ENCODE data around the gene CLTB.

CLTB gene

GRCh38 chr5:176454724-176455394 is 38.5 kb upstream of the CLTB start:
- no peak overlapping the region for H3K9ac ChIP-seq
- no peak for TF ChIP-seq CTCF (IDR thresholded peaks at IDR 0.05)
- H2AFZ ChIP-seq = no peak overlapping the region
- H3K27ac ChIP-seq = no peak overlapping the region
- peaks cover 59% of the 10 kb centered on the region for H3K79me2 ChIP-seq
- H3K4me3 ChIP-seq (ENCODE audit: low read depth, low read length) = no peak overlapping the region
- H3K4me1 ChIP-seq = no peaks in the 10 kb centered on the region
- no peaks in the 10 kb centered on the region for H3K9me3 ChIP-seq (ENCODE audit: control insufficient read depth, low read length)
- no peaks in the 10 kb centered on the region for H3K27me3 ChIP-seq (ENCODE audit: control insufficient read depth, insufficient read depth, low read length)
- H3K36me3 ChIP-seq (ENCODE audit: control insufficient read depth, insufficient read depth, low read length) = no peaks in the 10 kb centered on the region
- H3K4me2 ChIP-seq (ENCODE audit: low read length) = no peak overlapping the region

- H3K4me2 ChIP-seq (ENCODE audit: low read length) = no peak overlapping the region
- H3K4me3 ChIP-seq (ENCODE audit: low read depth, low read length) = no peak overlapping the region
- H2AFZ ChIP-seq = no peak overlapping the region
- no peaks in the 10 kb centered on the region for H3K27me3 ChIP-seq (ENCODE audit: control insufficient read depth, insufficient read depth, low read length)
- H3K9me3 ChIP-seq (ENCODE audit: control insufficient read depth, low read length) = no peaks in the 10 kb centered on the region
- H3K79me2 ChIP-seq = peaks cover 35% of the 10 kb centered on the region
- no peak for TF ChIP-seq CTCF (IDR thresholded peaks at IDR 0.05)
- H3K4me1 ChIP-seq = peaks cover 7% of the 10 kb centered on the region
- no peak overlapping the region for H3K9ac ChIP-seq
- H3K27ac ChIP-seq = no peak overlapping the region
- no peaks in the 10 kb centered on the region for H3K36me3 ChIP-seq (ENCODE audit: control insufficient read depth, insufficient read depth, low read length)
These were observed 33.7 kb upstream of the CLTB start for GRCh38 chr5:176450077-176450476.

- Histone ChIP-seq H3K4me1 (peaks cover 7% of the 10 kb centered on the region), H3K79me2 (peaks cover 30% of the 10 kb centered on the region), H3K9me3 (ENCODE audit: control insufficient read depth, low read length) (no peaks in the 10 kb centered on the region), H2AFZ (peak within 1 kb of the TSS; percentile 89), H3K9ac (peak within 1 kb of the TSS; percentile 82), H3K4me3 (ENCODE audit: low read depth, low read length) (peak within 1 kb of the TSS; percentile 79), H3K27ac (peak within 1 kb of the TSS; percentile 92), H3K36me3 (ENCODE audit: control insufficient read depth, insufficient read depth, low read length) (no peaks in the 10 kb centered on the region), H3K4me2 (ENCODE audit: low read length) (peak within 1 kb of the TSS; percentile 97), H3K27me3 (ENCODE audit: control insufficient read depth, insufficient read depth, low read length) (no peaks in the 10 kb centered on the region)
- peak; percentile 100 for TF ChIP-seq CTCF (IDR thresholded peaks at IDR 0.05)
These were observed 31.8 kb upstream of the CLTB start, which contains the start of gene FAF2 for GRCh38 chr5:176447978-176448608. FAF2 (plus strand) TSS chr5:176448385; CDS start chr5:176448408, 23 bp downstream.

GRCh38 chr5:176447591-176447977 is 31.2 kb upstream of the CLTB start:
- peaks cover 30% of the 10 kb centered on the region for H3K79me2 ChIP-seq

More at GRCh38 chr5:176447591-176447977, 31.2 kb upstream of the CLTB start:
- no peaks in the 10 kb centered on the region for H3K36me3 ChIP-seq (ENCODE audit: control insufficient read depth, insufficient read depth, low read length)
- peak overlapping the region; percentile 97 for H3K4me2 ChIP-seq (ENCODE audit: low read length)
- peaks cover 7% of the 10 kb centered on the region for H3K4me1 ChIP-seq
- no peak for TF ChIP-seq CTCF (IDR thresholded peaks at IDR 0.05)
- H3K4me3 ChIP-seq (ENCODE audit: low read depth, low read length) = peak overlapping the region; percentile 79
- H2AFZ ChIP-seq = peak overlapping the region; percentile 89
- H3K27ac ChIP-seq = peak overlapping the region; percentile 92
- H3K9ac ChIP-seq = no peak overlapping the region
- no peaks in the 10 kb centered on the region for H3K9me3 ChIP-seq (ENCODE audit: control insufficient read depth, low read length)
- no peaks in the 10 kb centered on the region for H3K27me3 ChIP-seq (ENCODE audit: control insufficient read depth, insufficient read depth, low read length)
